ENCODE measurements around the gene MGLL.

Gene MGLL

DNA sequence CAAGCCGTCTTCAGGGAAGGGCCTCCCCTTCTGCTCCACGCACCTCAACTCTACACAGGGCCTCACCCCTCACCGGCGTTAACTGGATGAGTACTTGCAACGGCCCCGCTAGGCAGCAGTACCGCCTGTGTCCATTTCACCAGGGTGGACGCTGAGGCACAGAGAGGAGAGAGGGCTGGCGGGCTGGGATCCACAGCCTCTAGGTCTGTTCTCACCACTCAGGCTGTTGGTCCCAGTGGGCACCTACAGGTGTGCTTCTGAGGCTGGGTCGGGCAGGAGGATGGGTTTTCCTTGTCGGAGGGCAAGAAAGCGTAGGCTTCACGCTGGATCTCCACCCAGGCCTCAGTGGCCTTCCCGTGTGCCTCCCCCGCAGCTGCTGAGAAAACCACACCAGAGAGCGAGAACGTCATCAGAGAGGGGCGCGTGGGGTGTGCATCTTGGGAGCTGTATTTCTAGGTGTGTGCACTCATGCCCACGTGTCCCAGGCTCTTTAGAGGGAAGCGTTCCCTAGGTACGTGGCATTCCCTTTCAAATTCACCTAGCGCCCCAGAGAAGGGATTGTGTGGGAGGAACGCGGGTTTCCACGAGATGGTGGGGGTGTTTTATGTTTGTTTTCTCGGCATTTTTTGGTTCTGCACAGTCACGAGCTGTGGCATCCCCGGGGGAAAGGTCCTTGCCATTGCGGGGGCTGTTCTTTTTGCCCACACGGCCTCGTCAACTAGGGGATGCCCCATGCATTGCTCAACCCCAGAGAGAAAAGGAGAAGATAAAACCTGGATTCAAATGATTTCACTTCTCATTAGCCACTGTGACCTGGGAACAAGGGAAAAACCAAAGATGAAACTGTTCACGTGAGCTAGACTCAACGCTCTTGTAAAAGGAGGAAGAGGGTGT, 67.7 kb downstream of the MGLL start:
- no peak for DNase-seq (ENCODE audit: low spot score)

DNA sequence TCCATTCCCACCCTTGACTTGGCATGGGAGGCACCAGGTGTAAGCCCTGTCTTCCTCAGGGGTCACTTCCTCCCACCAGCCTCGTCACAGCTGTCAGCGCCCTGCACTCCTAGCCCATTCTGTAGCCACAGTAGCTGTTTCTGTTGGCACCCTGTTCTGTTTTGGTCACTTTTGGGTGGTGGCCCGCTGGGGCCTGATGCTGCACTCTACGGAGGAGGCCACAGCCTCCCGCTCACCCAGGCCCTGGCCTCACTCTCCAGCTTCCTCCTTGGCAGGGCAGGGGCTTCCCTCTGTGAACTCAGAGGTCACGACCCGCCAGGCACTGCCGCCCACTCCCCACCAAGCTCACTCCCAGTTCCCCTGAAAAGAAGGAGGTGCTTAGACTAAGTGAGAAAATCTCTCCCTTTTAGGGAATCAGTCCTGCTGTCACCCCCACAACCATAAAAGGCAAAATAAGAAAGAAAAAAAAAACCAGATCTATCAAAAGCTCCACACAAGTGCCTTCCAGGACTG, 68.4 kb downstream of the MGLL start:
- DNase-seq (ENCODE audit: low spot score) = no peak

GRCh38 chr3:127753338-127753737, 69.0 kb downstream of the MGLL start:
- DNase-seq (ENCODE audit: low spot score) = no peak

DNA sequence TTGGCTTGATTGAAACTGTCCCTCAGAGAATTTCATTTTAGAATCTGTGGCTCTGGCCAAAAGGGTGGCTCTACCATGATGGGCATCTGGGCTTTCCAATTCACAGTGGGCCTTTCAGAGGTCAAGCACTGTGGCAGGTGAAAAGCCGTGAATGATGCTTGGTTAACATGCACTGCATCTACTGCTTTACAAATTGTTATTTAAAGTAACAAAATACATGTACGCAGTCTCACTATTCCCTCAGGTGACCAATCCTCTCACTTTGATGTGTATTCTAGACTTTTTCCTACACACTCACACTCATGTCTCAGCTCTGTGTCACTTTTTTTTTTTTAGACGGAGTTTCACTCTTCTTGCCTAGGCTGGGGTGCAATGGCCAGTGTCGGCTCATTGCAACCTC, 70.5 kb downstream of the MGLL start:
- DNase-seq (ENCODE audit: low spot score) = no peak

DNA sequence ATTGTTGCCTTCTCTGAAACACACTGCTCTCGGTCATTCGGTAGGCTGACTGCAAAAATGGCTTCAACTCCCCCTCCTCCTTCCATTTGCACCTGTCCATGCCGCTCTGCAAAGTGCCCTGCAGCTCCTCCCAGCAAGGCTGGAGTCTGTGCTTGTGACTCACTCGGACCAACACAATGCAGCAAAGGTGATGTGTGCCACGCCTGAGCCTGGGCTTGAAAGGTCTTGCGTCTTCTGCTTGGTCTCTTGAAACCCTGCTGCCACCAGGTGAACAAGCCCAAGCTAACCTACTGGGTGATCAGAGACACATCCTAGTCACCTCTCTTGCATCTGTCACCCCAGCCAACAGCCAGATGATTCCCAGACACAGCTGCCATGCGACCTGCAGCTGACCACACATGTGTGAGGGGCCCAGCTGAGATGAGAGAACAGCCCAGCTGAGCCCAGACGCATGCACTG, 71.1 kb downstream of the MGLL start:
- DNase-seq (ENCODE audit: low spot score) = no peak

DNA sequence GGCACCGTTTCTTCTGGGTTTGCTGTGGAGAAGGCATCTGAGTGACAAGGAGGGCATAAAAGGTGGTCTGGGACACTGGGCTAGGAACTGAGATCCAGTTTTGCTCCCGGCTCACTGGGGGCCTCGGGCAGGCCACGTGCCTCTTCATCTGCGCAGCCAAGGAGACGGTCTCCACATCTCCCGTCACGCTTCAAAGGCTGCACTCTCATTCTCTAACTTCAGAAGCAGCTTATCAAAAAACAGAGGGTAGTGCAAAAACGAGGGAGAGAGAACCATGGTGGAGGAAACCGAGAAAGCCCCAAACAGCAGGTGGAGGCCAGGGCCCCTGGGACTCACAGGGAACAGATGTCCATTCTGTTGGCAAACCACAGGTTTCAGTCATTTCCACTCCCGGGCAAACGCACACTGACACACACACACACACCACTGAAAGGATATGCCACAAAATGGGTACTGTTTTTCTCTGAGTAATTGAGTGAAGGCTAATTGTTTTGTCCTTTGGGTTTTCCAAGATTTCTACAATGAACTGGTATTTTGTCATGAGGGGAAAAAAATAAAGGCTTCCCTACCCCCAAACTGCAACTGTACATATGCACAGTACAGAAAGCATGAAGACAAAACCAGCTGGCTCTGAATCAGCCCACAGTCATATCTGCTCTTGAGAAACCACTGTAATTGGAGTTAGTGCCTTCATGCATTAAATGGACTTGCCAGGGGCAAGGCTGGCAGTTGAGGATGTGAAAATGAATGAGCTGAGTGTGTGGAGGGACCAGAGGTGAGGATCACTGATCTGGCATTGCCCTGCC, 71.9 kb downstream of the MGLL start:
- no peak for DNase-seq (ENCODE audit: low spot score)

- no peak for DNase-seq (ENCODE audit: low spot score)
Observed at GRCh38 chr3:127749787-127750225, 72.5 kb downstream of the MGLL start.

DNA sequence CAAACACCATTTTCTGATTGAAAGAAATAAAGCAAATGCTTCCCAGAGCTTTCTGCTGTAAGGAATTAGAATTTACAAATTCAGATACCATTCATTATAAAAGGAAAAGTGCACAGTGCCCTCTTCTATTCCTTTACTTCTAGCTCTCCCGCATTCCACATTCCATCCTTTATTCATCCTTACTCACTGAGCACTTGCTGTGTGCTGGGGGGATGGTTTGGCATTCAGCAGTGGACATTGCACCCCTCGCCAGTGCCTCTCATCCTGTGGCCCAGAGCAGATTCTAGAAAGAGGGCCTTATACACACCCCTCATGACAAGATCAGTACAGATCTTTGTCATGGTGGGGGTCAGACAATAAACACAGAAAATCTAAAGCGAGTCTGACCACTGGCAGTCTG, 73.0 kb downstream of the MGLL start:
- no peak for DNase-seq (ENCODE audit: low spot score)

- DNase-seq (ENCODE audit: low spot score) = no peak
Observed at GRCh38 chr3:127748754-127749327, 73.5 kb downstream of the MGLL start.

GRCh38 chr3:127747751-127748521, 74.4 kb downstream of the MGLL start:
- no peak for DNase-seq (ENCODE audit: low spot score)

GRCh38 chr3:127747066-127747465, 75.2 kb downstream of the MGLL start:
- no peak for DNase-seq (ENCODE audit: low spot score)

DNA sequence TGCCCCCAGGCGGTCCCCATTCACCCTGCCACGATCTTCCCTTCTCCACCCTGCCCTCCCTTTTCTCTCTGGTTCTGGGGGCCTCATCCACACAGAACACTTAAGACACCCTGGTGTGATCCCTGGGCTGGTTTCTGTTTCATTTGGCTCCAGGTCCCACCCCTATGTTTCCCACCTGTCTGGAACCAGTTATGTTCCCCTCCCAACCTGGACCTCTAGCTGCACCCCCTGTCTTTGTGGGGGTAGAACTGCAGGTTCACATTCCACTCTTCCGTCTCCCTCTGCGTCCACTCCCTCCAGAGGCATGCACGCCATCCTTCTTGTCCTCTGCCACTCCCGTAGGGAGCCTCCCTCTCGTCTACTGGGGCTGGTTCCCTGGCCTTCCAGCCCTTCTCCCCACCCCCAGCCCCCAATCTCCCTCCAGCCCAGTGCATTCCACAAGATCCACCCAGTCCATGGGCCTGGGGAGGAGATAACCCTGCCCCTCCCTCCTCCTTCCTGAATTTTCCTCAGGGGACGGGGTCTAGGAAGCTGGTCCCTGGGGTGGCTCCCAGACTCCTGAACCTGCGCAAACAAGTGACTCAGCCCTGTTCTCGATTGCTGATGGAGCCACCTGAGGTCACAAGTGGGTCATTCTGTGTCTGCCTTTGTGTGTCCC, 75.8 kb downstream of the MGLL start:
- no peak for DNase-seq (ENCODE audit: low spot score)

GRCh38 chr3:127745656-127746399, 76.5 kb downstream of the MGLL start:
- DNase-seq (ENCODE audit: low spot score) = no peak

GRCh38 chr3:127744875-127745274, 77.4 kb downstream of the MGLL start:
- DNase-seq (ENCODE audit: low spot score) = no peak

DNA sequence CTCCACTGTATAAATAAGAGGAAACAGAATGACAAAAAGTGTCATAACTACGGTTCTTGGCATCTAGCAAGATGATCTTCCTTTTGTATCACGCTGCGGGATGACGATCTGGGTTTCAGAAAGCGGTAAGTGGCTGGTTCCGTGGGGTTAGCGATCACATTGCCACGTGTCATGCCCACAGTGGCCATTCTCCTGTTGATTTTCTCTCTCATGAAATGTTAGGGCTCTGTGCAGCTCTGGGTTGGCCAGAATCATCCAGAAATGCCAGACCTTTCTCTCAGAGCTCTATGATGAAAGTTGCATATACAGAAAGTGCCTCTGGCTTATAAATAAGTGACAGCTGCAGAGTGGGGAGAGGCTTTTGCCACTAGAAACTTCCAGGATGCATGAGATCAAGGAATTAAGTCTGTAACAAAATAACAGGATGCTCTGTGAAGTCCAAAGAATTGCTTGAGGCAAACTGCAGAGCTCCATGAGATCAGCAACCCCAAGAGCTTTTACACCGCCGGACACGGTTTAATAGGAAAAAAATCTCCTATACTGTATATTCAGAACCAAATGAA, 78.0 kb downstream of the MGLL start:
- no peak for DNase-seq (ENCODE audit: low spot score)

DNA sequence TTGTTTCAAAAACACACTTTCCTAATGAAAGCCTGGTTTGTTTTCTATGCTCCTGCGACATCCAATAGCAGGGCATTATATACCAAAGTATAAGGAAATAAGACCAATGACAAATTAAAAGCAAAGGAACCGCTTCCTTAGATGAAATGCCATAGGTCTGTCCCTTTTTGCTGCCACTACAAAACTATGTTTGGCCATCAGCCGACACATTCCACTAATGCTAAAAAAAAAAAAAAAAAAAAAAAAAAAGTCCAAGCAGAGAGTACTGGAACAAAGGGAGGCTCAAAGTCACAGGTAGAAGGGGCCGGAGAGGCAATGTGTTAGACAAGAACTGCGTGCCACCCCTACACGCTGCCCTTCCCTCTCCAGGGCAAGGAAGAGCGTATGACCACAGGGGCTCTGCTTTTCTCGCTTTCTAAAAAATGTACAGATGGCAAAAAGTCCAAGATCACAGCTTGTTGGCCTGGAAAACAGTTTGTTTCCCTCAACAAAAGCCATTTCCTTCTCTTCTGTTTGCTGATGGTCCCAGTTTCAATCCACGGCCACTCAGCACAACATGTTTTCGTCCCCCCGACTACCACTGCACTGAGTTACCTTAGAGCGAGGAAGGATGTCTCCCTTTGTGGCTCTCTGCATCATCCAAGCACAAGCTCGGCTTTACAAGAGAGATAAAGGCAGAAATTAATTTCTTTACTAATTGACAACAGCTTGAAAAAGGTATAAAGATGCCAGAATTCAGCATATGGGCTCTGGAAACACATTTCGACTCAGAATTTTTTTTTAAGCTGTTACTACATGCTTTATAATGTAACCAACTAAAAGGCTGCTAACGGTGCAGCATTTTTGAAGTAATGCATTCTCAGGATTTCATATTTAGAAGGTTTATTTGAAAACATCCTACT, 78.7 kb downstream of the MGLL start:
- no peak for DNase-seq (ENCODE audit: low spot score)

DNA sequence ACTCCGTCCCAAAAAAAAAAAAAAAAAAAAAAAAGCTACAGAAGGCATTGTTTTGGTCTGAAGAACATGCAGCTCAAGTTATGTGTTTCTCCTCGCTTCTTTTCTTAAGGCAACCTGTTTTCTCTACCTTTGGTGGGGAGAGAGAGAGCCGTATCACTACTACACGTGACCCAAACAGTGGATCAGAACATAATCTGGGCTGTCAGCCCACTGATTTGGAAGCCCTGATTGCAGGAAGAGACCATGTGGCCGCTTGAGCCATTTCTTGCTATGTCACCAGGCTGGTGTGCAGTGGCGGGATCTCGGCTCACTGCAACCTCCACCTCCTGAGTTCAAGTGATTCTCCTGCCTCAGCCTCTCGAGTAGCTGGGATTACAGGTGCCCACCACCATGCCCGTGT, 79.7 kb downstream of the MGLL start:
- DNase-seq (ENCODE audit: low spot score) = no peak

DNA sequence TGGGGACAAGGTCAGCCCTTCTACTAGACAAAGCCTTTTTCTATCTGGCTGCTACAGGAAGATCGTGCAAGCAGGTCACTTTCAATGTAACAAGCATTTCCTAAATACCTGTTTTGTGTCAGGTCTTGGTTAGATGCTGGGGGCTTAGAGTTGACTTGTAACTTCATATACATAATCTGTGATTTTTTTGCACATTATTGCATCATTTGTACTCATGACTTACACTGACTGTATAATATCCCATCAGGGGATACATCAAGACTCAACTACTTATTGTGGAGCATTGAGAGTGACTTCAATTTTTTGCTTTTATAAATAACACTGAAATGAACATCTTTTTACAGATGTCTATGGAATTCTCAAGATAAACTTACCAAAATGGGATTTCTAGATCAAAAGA, 80.6 kb downstream of the MGLL start:
- DNase-seq (ENCODE audit: low spot score) = no peak

- DNase-seq (ENCODE audit: low spot score) = no peak
Observed at GRCh38 chr3:127741246-127741645, 81.1 kb downstream of the MGLL start.

Measured in left forelimb (tissue), 1 donor.